ENCODE measurements around the gene MYD88. TPM values are rescaled to one million over a fixed set of nuclear protein-coding genes. Genes with fewer than 3 reads are reported as not detected.
"Not testable (repeated sequence)": the region's sequence is repeated elsewhere in the genome, so short reads cannot be mapped to it uniquely, and the experiment has no call there.

Gene MYD88
- total RNA-seq, 2 experiments from 2014 or later: 69.3 to 70.3 TPM

DNA sequence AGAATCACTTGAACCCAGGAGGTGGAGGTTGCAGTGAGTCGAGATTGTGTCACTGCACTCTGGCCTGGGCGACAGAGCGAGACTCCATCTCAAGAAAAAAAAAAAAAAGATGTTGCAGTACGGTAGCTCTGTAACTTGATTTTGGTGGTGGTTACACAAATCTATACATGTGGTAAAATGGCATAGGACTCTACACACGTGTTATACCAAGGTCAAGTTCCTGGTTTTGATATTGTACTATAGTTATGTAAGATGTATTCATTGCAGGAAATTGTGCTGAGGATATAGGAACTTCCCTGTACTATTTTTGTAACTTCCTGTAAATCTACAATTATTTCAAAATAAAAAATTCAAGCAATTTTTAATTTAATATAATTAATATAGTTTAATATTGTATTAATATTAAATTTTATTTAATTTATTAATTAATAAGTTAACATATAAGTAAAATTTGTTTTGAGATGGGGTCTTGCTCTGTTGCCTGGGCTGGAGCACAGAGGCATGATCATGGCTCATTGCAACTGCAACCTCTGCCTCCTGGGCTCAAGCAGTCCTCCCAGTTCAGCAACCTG, 9.9 kb downstream of the MYD88 start:
- ATAC-seq (no peak), DNase-seq (no peak)
- CTCF ChIA-PET: interaction anchor here (0.7 to 1.5 kb wide), 4 partner anchors 15 to 94 kb away, joined by 3 to 4 read pairs (median 3); partner anchors contain the start of gene OXSR1
- peaks cover 31% of the 10 kb centered on the region for H3K4me1 Mint-ChIP-seq
- peaks cover 17% of the 10 kb centered on the region for H3K36me3 Mint-ChIP-seq
- peaks cover 7% of the 10 kb centered on the region for H3K9me3 Mint-ChIP-seq (ENCODE audit: low read depth)
- no peak overlapping the region for H3K27ac Mint-ChIP-seq
- H3K27me3 Mint-ChIP-seq: no peaks in the 10 kb centered on the region
- H3K4me3 Mint-ChIP-seq: no peak overlapping the region

DNA sequence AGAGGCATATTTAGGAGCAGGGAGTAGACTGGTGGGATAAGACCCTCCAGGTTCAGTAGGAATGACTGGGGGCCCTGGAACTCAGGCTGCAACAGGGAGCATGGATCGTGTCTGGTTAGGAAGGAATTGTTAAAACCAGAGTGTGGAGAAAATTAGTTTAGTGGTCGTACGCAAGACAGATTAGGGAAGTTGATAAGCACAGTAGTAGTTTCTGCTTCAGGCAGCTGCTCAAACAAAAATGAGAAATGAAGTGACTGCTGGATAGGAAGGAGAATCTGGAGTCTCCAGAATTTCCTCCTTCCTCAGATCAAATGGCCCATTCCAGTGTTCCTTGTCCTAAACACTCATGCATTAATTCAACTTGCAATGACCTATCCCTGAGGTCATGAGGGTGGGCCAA, 11.2 kb downstream of the MYD88 start:
- DNase-seq (no peak), ATAC-seq (no peak)
- Mint-ChIP-seq H3K4me1 (peaks cover 43% of the 10 kb centered on the region), H3K27me3 (no peaks in the 10 kb centered on the region), H3K27ac (no peak overlapping the region), H3K36me3 (peaks cover 14% of the 10 kb centered on the region), H3K9me3 (ENCODE audit: low read depth) (peaks cover 7% of the 10 kb centered on the region), H3K4me3 (no peak overlapping the region)
- CTCF ChIA-PET: interaction anchor here (1.0 kb wide), 1 partner anchor 15 kb away, joined by 4 read pairs; the partner anchor contains the start of gene OXSR1

DNA sequence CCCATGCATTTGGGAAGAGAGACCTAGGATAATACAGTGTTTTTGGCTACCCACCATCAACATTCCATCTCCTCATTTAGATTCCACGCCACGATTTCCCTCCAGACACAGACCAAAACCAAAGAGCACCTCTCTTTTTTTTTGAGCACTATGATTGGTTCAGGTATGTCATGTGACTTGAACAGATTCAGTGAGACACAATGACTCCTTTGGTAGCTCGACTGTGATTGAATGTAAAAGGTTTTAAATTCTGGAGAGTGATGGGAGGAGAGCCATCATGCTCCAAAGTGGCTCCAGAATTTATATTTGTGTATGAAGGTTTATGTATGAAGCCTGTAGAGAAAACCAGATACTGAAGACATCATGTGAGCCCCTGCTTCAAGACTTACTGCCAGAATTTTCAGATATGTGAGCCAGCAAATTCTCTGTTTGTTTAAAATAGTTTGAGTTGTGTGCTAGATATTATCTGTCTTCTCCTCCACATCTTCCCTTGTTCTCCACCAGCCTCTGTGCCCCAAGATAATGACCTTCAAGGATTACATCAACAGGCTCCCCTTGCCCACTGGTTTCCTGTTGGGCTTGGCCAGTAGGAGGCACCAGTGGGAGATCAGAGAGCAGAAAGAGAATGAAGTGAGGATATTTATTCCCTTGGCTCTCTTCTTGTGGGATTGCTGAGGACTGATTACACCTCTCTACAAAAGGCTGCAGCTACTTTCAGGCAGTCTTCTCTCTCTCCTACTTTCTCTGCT, 12.5 kb downstream of the MYD88 start:
- ATAC-seq (no peak), DNase-seq (peak; percentile 40)
- CTCF ChIA-PET: interaction anchor here (1.1 to 5.5 kb wide), 2 partner anchors 13 to 33 kb away, joined by 3 to 41 read pairs; partner anchors contain the start of gene OXSR1
- Mint-ChIP-seq H3K9me3 (ENCODE audit: low read depth) (peaks cover 7% of the 10 kb centered on the region), H3K36me3 (peaks cover 13% of the 10 kb centered on the region), H3K4me3 (no peak overlapping the region), H3K27ac (peak overlapping the region; percentile 79), H3K4me1 (peaks cover 48% of the 10 kb centered on the region), H3K27me3 (no peaks in the 10 kb centered on the region)

GRCh38 chr3:38151667-38152265, 13.3 kb downstream of the MYD88 start:
- peaks cover 4% of the 10 kb centered on the region for H3K9me3 Mint-ChIP-seq (ENCODE audit: low read depth)

GRCh38 chr3:38152609-38153008, 14.1 kb downstream of the MYD88 start:
- ATAC-seq (no peak), DNase-seq (peak; percentile 31)
- peaks cover 2% of the 10 kb centered on the region for H3K36me3 Mint-ChIP-seq
- peaks cover 48% of the 10 kb centered on the region for H3K4me1 Mint-ChIP-seq
- H3K4me3 Mint-ChIP-seq: no peak overlapping the region
- H3K27ac Mint-ChIP-seq: peak overlapping the region; percentile 71
- CTCF ChIA-PET: interaction anchor here (2.0 to 5.5 kb wide), 2 partner anchors 12 kb away, joined by 5 to 41 read pairs; partner anchors contain the start of gene OXSR1
- H3K27me3 Mint-ChIP-seq: no peaks in the 10 kb centered on the region
- peaks cover 3% of the 10 kb centered on the region for H3K9me3 Mint-ChIP-seq (ENCODE audit: low read depth)

More at GRCh38 chr3:38151667-38152265, 13.3 kb downstream of the MYD88 start:
- H3K36me3 Mint-ChIP-seq: peaks cover 7% of the 10 kb centered on the region
- H3K4me3 Mint-ChIP-seq: no peak overlapping the region
- H3K4me1 Mint-ChIP-seq: peaks cover 48% of the 10 kb centered on the region
- CTCF ChIA-PET: interaction anchor here (5.5 kb wide), 1 partner anchor 12 kb away, joined by 41 read pairs; the partner anchor contains the start of gene OXSR1
- peak overlapping the region; percentile 79 for H3K27ac Mint-ChIP-seq
- ATAC-seq (peak; percentile 76), DNase-seq (peak; percentile 46)
- no peaks in the 10 kb centered on the region for H3K27me3 Mint-ChIP-seq

- no peaks in the 10 kb centered on the region for H3K36me3 Mint-ChIP-seq
- H3K9me3 Mint-ChIP-seq (ENCODE audit: low read depth): no peaks in the 10 kb centered on the region
- ATAC-seq (no peak), DNase-seq (peak; percentile 23)
- H3K27ac Mint-ChIP-seq: peak overlapping the region; percentile 33
- no peak overlapping the region for H3K4me3 Mint-ChIP-seq
- CTCF ChIA-PET: interaction anchor here (2.0 to 5.5 kb wide), 2 partner anchors 11 to 13 kb away, joined by 5 to 41 read pairs; partner anchors contain the start of gene OXSR1
- H3K4me1 Mint-ChIP-seq: peaks cover 46% of the 10 kb centered on the region
- no peaks in the 10 kb centered on the region for H3K27me3 Mint-ChIP-seq
Observed at GRCh38 chr3:38153221-38153620, 14.8 kb downstream of the MYD88 start.

- ATAC-seq: no peak
- CTCF ChIA-PET: interaction anchor here (2.0 to 5.5 kb wide), 2 partner anchors 10 to 13 kb away, joined by 5 to 41 read pairs; partner anchors contain the start of gene OXSR1
- H3K27ac Mint-ChIP-seq: no peak overlapping the region
Observed at GRCh38 chr3:38154033-38154494, 15.6 kb downstream of the MYD88 start.

DNA sequence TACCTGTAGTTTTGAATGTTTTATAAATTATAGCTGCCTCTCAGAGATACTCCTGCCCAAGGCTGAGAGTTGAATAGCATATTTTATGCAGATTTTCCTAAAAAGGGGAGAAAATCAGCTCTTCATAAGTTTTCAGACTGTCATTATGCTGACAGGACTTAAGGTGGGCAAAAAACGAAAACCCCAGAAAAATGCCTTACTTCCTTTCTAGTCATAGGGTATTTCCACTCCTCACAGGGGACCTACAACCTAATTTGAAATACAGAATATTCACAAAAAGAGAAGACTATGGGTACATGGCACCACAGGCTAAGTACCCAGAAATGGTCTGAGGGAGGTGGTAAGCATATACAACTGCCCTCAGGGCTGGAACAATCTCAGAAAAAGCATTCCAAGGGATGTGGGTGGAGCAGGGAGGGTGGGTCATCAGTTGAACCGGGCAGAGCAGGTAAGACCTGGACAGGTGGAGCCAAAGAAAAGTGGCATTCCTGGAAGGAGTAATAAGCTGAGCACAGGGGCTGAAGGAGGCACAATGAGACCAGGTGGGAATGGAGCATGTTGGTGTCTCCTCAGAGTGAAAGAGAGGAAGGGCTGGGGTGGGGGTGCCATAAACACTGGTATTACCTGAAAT, 16.3 kb downstream of the MYD88 start:
- Mint-ChIP-seq H3K9me3 (ENCODE audit: low read depth) (no peaks in the 10 kb centered on the region), H3K27ac (no peak overlapping the region), H3K27me3 (no peaks in the 10 kb centered on the region), H3K4me3 (no peak overlapping the region), H3K4me1 (peaks cover 42% of the 10 kb centered on the region), H3K36me3 (no peaks in the 10 kb centered on the region)
- ATAC-seq (no peak), DNase-seq (peak; percentile 26)
- CTCF ChIA-PET: interaction anchor here (5.5 kb wide), 1 partner anchor 9 kb away, joined by 41 read pairs; the partner anchor contains the start of gene OXSR1

More at GRCh38 chr3:38154033-38154494, 15.6 kb downstream of the MYD88 start:
- Mint-ChIP-seq H3K4me1 (peaks cover 46% of the 10 kb centered on the region), H3K27me3 (no peaks in the 10 kb centered on the region), H3K4me3 (no peak overlapping the region), H3K36me3 (no peaks in the 10 kb centered on the region), H3K9me3 (ENCODE audit: low read depth) (no peaks in the 10 kb centered on the region)
- peak; percentile 32 for DNase-seq

GRCh38 chr3:38155825-38156224, 17.4 kb downstream of the MYD88 start:
- no peak for ATAC-seq
- Mint-ChIP-seq H3K4me3 (no peak overlapping the region), H3K36me3 (no peaks in the 10 kb centered on the region), H3K9me3 (ENCODE audit: low read depth) (no peaks in the 10 kb centered on the region), H3K4me1 (peaks cover 38% of the 10 kb centered on the region), H3K27me3 (no peaks in the 10 kb centered on the region), H3K27ac (no peak overlapping the region)
- no peak for DNase-seq
- CTCF ChIA-PET: interaction anchor here (5.5 kb wide), 1 partner anchor 8 kb away, joined by 41 read pairs; the partner anchor contains the start of gene OXSR1

- CTCF ChIA-PET: no interaction called here
- H3K4me1 Mint-ChIP-seq: peaks cover 26% of the 10 kb centered on the region
- no peaks in the 10 kb centered on the region for H3K27me3 Mint-ChIP-seq
- ATAC-seq (no peak), DNase-seq (no peak)
- no peaks in the 10 kb centered on the region for H3K9me3 Mint-ChIP-seq (ENCODE audit: low read depth)
- H3K27ac Mint-ChIP-seq: no peak overlapping the region
- no peaks in the 10 kb centered on the region for H3K36me3 Mint-ChIP-seq
- no peak overlapping the region for H3K4me3 Mint-ChIP-seq
Observed at GRCh38 chr3:38157117-38157516, 18.7 kb downstream of the MYD88 start.

GRCh38 chr3:38157595-38157994, 19.1 kb downstream of the MYD88 start:
- DNase-seq (no peak), ATAC-seq (no peak)
- no peaks in the 10 kb centered on the region for H3K36me3 Mint-ChIP-seq
- H3K4me1 Mint-ChIP-seq: peaks cover 23% of the 10 kb centered on the region
- no peak overlapping the region for H3K27ac Mint-ChIP-seq
- H3K9me3 Mint-ChIP-seq (ENCODE audit: low read depth): no peaks in the 10 kb centered on the region
- CTCF ChIA-PET: no interaction called here
- H3K4me3 Mint-ChIP-seq: no peak overlapping the region
- H3K27me3 Mint-ChIP-seq: no peaks in the 10 kb centered on the region

GRCh38 chr3:38158472-38158871, 20.0 kb downstream of the MYD88 start:
- DNase-seq (no peak), ATAC-seq (no peak)
- no peaks in the 10 kb centered on the region for H3K9me3 Mint-ChIP-seq (ENCODE audit: low read depth)
- CTCF ChIA-PET: interaction anchor here (2.0 kb wide), 1 partner anchor 21 kb away, joined by 7 read pairs; the partner anchor contains the start of gene ACAA1
- H3K4me1 Mint-ChIP-seq: peaks cover 21% of the 10 kb centered on the region
- H3K4me3 Mint-ChIP-seq: no peak overlapping the region
- no peak overlapping the region for H3K27ac Mint-ChIP-seq
- H3K27me3 Mint-ChIP-seq: no peaks in the 10 kb centered on the region
- peaks cover 3% of the 10 kb centered on the region for H3K36me3 Mint-ChIP-seq

DNA sequence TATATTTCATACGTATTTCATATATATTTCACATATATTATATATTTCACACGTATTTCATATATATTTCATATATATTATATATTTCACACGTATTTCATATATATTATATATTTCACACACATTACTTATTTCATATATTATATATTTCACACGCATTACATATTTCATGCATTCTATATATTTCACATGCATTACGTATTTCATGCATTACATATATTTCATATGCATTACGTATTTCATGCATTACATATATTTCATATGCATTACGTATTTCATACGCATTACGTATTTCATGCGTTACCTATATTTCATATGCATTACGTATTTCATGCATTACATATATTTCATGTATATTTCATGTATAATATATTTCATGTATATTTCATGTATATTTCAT, 22.2 kb downstream of the MYD88 start:
- DNase-seq; H3K4me3 Mint-ChIP-seq; ATAC-seq; CTCF ChIA-PET; H3K9me3 Mint-ChIP-seq (ENCODE audit: low read depth); H3K27ac Mint-ChIP-seq; H3K27me3 Mint-ChIP-seq; H3K36me3 Mint-ChIP-seq: not testable (repeated sequence)
- peaks cover 18% of the 10 kb centered on the region for H3K4me1 Mint-ChIP-seq

All from activated CD8-positive, alpha-beta memory T cell treated with anti-CD3 and anti-CD28 coated beads, Interleukin-2, amount 10 ng/mL, durations not matched to agents 7 days and 5 days (primary cell).